A673 (cell line): ENCODE measurements around the gene RPS6KA2.

ENCODE experiments used
- CTCF ChIP-seq: fragments of 300-800, 200-600 bp; sonication (generic); conservative IDR thresholded peaks from 2 replicates; pipeline ENCODE4 v1.5.1; 2017; ENCODE audit warnings: low read depth, mild to moderate bottlenecking, antibody characterized with exemption, low read length, moderate library complexity, mixed read lengths
- EZH2 ChIP-seq: fragments of 200-600 bp; sonication (generic); IDR thresholded peaks from 2 replicates; pipeline ENCODE4 v1.6.1; 2017; ENCODE audit warnings: borderline replicate concordance, low read depth, mild to moderate bottlenecking, mixed read lengths, antibody characterized with exemption, low read length; ENCODE audit not compliant: poor library complexity, severe bottlenecking

- TF ChIP-seq CTCF: no peak
- TF ChIP-seq EZH2: no peak
Measured at GRCh38 chr6:166411271-166411670, 215.8 kb downstream of the RPS6KA2 start.
